ENCODE measurements around the gene OR51V1. TPM values are rescaled to one million over a fixed set of nuclear protein-coding genes. Genes with fewer than 3 reads are reported as not detected.

The OR51V1 gene
- total and polyA plus RNA-seq, 10 of the 15 experiments (the other 5 are each of a cell fraction or from before 2014, with no cell fraction given): not detected

GRCh38 chr11:5232821-5233220 lies 32.3 kb upstream of the OR51V1 start (continued):
- no peak for TF ChIP-seq CEBPZ (IDR thresholded peaks at IDR 0.05; ENCODE audit: low read depth, low read length)

DNA sequence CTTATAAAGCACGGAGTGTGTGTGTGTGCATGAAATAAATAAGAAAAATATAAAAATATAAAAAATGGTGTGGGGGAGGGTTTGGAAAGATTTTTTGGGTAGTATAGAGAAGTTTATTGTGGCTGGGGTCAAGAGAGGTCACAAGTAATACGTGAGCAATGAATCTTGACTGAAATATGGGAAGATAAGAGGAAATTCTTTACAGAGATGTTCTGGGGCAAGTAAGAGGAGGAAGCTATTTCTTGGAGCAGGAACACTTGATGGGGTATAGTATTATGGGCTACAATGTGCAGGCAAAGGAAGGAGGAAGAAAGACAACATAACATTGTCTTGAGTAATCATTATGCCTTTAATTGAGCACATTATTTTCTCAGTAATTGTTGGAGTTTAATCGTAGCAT lies 31.7 kb upstream of the OR51V1 start:
- FAIRE-seq (no peak), ATAC-seq (no peak), DNase-seq (ENCODE audit: low read depth, low spot score) (no peak)
- Histone ChIP-seq H3K27ac (ENCODE audit: control insufficient read depth, insufficient read depth) (no peak overlapping the region), H3K9ac (ENCODE audit: control insufficient read depth, insufficient read depth, low read length) (no peak overlapping the region), H3K9me3 (replicated peaks; ENCODE audit: control insufficient read depth, insufficient read depth, low read length) (no peaks in the 10 kb centered on the region), H3K36me3 (ENCODE audit: control insufficient read depth in 2 of 2, insufficient read depth in 2 of 2, low read length in 1 of 2) (no peaks in the 10 kb centered on the region), H3K27me3 (replicated peaks in 1 of 2; ENCODE audit: control insufficient read depth in 2 of 2, insufficient read depth in 2 of 2, low read length in 1 of 2) (no peaks in the 10 kb centered on the region), H4K20me1 (ENCODE audit: control insufficient read depth, insufficient read depth) (no peaks in the 10 kb centered on the region), H3K4me1 (ENCODE audit: control insufficient read depth, insufficient read depth, low read length) (no peaks in the 10 kb centered on the region; the same call in 1 of the 2 replicates), H3K79me2 (ENCODE audit: control insufficient read depth, insufficient read depth, low read length) (no peaks in the 10 kb centered on the region), H2AFZ (ENCODE audit: control insufficient read depth, low read depth, low read length) (no peak overlapping the region), H3K4me2 (ENCODE audit: control insufficient read depth, insufficient read depth) (no peak overlapping the region), H3K4me3 (no peak overlapping the region)
- 0% methylated on average over 3 of the region's 3 CpGs for WGBS (ENCODE audit: insufficient coverage, insufficient replicate concordance, low lambda C conversion rate, missing lambda C conversion rate)
- in situ Hi-C loops (cut with MboI) (no loop called here), intact Hi-C loops (cut with micrococcal nuclease; ENCODE audit: unreplicated experiment) (no loop called here)
- ChIA-PET SMC1A (ENCODE audit: uncharacterized antibody, unreplicated experiment) (interaction anchor here (0.6 kb wide), 1 partner anchor 656 kb away, joined by 4 read pairs; no protein-coding TSS in a partner anchor), POLR2A (no interaction called here), CTCF (no interaction called here), RAD21 (ENCODE audit: unreplicated experiment) (no interaction called here)
- BruUV-seq (replicated peaks): no TSS peak
- no peak for TF ChIP-seq POLR2AphosphoS5 (IDR thresholded peaks at IDR 0.05; ENCODE audit: low read length)
- TF ChIP-seq, protein P1, sequence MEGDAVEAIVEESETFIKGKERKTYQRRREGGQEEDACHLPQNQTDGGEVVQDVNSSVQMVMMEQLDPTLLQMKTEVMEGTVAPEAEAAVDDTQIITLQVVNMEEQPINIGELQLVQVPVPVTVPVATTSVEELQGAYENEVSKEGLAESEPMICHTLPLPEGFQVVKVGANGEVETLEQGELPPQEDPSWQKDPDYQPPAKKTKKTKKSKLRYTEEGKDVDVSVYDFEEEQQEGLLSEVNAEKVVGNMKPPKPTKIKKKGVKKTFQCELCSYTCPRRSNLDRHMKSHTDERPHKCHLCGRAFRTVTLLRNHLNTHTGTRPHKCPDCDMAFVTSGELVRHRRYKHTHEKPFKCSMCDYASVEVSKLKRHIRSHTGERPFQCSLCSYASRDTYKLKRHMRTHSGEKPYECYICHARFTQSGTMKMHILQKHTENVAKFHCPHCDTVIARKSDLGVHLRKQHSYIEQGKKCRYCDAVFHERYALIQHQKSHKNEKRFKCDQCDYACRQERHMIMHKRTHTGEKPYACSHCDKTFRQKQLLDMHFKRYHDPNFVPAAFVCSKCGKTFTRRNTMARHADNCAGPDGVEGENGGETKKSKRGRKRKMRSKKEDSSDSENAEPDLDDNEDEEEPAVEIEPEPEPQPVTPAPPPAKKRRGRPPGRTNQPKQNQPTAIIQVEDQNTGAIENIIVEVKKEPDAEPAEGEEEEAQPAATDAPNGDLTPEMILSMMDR (IDR thresholded peaks at IDR 0.05 in 2 of 3, conservative IDR thresholded peaks at IDR 0.05 in 1 of 3; ENCODE audit: control insufficient read depth in 2 of 3, extremely low read depth in 1 of 3, insufficient read depth in 1 of 3, low read depth in 3 of 3, low read length in 3 of 3): no peak
- no peak for TF ChIP-seq BACH1 (IDR thresholded peaks at IDR 0.05; ENCODE audit: borderline replicate concordance)
- no peak for TF ChIP-seq E2F4 (IDR thresholded peaks at IDR 0.05; ENCODE audit: low read depth, low read length)
- TF ChIP-seq GABPA (IDR thresholded peaks at IDR 0.05; ENCODE audit: low read depth): no peak
- no peak for TF ChIP-seq RBBP5 (conservative IDR thresholded peaks at IDR 0.05)
- TF ChIP-seq PML (IDR thresholded peaks at IDR 0.05; ENCODE audit: low read length): no peak
- no peak for TF ChIP-seq SMAD1 (IDR thresholded peaks at IDR 0.05; ENCODE audit: low read depth, partially characterized antibody)
- TF ChIP-seq NFIC (IDR thresholded peaks at IDR 0.05; ENCODE audit: low read depth, low read length): no peak
- TF ChIP-seq MEF2A (IDR thresholded peaks at IDR 0.05; ENCODE audit: insufficient read depth, low read depth, low read length): no peak
- TF ChIP-seq ASH2L (IDR thresholded peaks at IDR 0.05; ENCODE audit: borderline replicate concordance, low read depth): no peak
- TF ChIP-seq LARP7 (IDR thresholded peaks at IDR 0.05): no peak
- no peak for TF ChIP-seq HDGF (IDR thresholded peaks at IDR 0.05)
- no peak for TF ChIP-seq SRF (IDR thresholded peaks at IDR 0.05; ENCODE audit: low read depth in 2 of 2, low read length in 2 of 2)
- no peak for TF ChIP-seq CHD4 (IDR thresholded peaks at IDR 0.05)
- no peak for TF ChIP-seq SIX5 (IDR thresholded peaks at IDR 0.05; ENCODE audit: low read depth, low read length, severe bottlenecking)
